Esophagus squamous epithelium (tissue), 4 donors: ENCODE measurements around the gene XIRP2.

Experiments used
- CTCF ChIP-seq, 6 experiments: fragments of 450-650 bp in 4 of 6; fragments of 200-600 bp in 2 of 6; sonication (generic) in 2 of 6; IDR thresholded peaks; one replicate each; pipeline ENCODE4 v1.5.1; 2016 to 2019; ENCODE audit warnings: antibody characterized with exemption in 6 of 6, mild to moderate bottlenecking in 4 of 6, moderate library complexity in 4 of 6
- POLR2A ChIP-seq, 4 donors: fragments of 450-650 bp; IDR thresholded peaks; one replicate each; pipeline ENCODE4 v1.6.1; 2017; ENCODE audit warnings: antibody characterized with exemption in 4 of 4, mild to moderate bottlenecking in 4 of 4, moderate library complexity in 3 of 4

- TF ChIP-seq CTCF (IDR thresholded peaks at IDR 0.05) (no peak), POLR2A (IDR thresholded peaks at IDR 0.05) (no peak)
Observed at GRCh38 chr2:167134381-167135072, 246.2 kb downstream of the XIRP2 start.
